Pons (tissue), 1 donor: ENCODE results near the gene CERS5.
A peak's percentile ranks its signal among the peaks of the same experiment; 100 is the strongest.
"Not testable (repeated sequence)": the region's sequence is repeated elsewhere in the genome, so short reads cannot be mapped to it uniquely, and the experiment has no call there.

Source experiments
- DNase-seq: peaks from one replicate; pipeline ENCODE4 v3.0.0-alpha.2; 2016; ENCODE audit warnings: low spot score

CERS5 gene

DNA sequence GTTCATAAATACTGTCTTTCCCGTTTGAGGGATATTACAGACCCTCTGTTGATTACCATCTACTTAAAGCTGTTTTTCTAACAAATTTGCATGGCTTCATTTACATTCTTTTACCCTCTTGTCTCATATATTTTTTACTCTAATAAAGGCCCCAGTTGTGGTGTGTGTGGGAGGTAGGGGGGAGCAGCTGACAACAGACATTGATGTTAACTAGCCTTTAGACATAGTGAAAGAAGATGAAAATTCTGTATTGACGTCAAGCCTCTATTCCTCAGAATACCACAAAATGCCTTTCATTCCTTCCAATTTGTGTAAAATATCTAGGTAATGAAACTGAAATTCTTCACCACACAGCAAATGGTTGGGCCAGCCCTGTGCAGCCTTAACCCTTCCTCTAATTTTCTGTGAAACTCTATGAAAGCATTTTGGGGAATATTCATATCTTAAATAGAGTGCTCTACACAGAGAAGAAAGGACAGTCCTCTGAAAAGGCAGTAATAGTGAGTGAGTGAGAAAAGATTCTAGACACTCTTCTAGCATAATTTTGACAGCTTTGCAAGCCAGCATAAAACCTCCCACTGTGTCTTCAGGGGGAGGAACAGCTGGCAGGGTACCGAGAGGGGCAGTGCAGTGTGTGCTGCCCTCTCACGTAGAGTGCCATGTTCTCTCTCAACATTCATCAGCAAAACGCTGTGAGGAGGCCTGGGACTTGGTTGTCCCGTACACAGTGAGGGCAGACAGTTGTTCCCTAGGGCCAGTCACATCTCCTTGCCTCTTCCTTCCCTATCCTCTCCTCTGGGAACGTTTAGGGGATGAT lies 20.1 kb upstream of the CERS5 start:
- DNase-seq: no peak

GRCh38 chr12:50186681-50187080 lies 19.5 kb upstream of the CERS5 start:
- DNase-seq: no peak

GRCh38 chr12:50185970-50186663 lies 18.9 kb upstream of the CERS5 start:
- DNase-seq: no peak

- DNase-seq: no peak
Observed at GRCh38 chr12:50185301-50185895, 18.2 kb upstream of the CERS5 start.

DNA sequence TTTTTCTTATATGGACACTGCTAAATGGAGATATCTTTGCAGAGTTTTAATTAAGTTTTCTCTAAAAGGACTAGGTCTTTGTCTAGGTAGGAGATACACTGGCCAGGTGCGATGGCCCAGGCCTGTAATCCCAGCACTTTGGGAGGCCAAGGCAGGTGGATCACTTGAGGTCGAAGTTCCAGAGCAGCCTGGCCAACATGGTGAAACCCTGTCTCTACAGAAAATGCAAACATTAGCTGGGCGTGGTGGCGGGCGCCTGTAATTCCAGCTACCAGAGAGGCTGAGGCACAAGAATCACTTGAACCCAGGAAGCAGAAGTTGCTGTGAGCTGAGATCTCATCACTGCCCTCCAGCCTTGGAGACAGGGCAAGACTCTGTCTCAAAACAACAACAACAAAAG lies 17.1 kb upstream of the CERS5 start:
- DNase-seq: no peak

- no peak for DNase-seq
Observed at GRCh38 chr12:50182461-50182860, 15.3 kb upstream of the CERS5 start.

DNA sequence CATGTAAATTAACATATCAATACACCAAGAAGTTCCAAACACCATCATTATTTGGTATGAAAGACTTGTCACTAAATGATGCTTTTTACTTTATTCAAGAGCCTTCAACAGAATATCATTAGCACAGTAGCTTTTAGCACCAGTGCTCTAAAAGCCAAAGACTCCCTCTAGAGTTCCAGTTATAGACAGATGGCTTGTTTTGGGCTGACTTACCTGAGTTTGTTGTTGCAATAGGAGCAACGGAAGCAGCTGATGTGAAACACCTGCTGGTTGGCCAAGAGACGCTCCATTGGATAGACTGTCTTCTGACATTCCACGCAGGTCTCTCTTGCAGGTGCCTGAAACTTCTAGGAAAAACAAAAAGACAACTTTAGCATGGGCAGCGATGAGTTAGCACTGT lies 14.5 kb upstream of the CERS5 start:
- no peak for DNase-seq

DNA sequence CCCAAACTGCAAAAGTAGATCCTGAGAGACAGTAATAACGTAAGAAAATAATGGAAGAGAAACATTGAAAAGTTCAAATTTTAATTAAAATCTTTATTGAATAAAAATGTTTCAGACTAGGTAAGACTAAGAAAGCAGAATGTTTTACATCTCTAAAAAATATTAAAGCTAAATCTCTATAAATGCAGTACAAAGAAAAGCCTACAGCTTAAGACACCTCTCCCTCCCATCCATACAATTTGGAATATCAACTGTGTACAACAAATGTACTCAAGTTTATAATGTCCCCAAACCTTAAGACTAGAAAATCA lies 8.5 kb upstream of the CERS5 start:
- no peak for DNase-seq

- peak; percentile 86 for DNase-seq
Observed at GRCh38 chr12:50174971-50175715, 8.0 kb upstream of the CERS5 start.

DNA sequence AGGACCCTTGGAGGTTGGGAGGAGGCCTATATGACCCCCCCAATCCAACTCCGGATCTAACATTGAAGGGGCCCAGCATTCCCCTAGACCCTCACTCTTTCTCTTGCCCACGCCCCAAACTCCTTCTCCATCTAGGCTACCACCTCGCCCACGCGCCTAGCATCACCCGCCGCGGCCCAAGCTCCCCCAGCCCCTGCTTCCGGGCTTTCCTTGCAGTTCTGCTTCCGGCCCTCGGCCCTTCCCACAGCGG lies 445 bp downstream of the CERS5 start:
- no peak for DNase-seq

- DNase-seq: no peak
Observed at GRCh38 chr12:50164963-50165362, 2.2 kb downstream of the CERS5 start.

DNA sequence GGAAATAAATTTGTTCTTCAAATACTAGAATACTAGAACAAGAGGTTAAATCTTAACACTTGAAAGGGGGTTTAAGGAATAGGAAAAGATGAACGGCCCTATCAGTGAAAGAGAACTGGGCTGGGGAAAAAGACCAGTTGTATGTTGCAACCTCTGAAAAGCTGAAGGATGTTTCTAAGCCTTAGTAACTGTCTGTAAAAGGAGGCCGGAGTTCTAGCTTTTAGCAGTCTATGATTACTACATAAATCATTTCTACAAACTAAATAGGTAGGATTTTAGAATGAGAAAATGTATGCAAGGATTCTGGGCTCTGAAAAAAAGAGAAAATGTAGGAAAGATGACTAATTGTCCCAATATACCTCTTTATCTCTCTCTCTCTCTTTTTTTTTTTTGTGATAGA lies 4.9 kb downstream of the CERS5 start:
- DNase-seq: no peak

DNA sequence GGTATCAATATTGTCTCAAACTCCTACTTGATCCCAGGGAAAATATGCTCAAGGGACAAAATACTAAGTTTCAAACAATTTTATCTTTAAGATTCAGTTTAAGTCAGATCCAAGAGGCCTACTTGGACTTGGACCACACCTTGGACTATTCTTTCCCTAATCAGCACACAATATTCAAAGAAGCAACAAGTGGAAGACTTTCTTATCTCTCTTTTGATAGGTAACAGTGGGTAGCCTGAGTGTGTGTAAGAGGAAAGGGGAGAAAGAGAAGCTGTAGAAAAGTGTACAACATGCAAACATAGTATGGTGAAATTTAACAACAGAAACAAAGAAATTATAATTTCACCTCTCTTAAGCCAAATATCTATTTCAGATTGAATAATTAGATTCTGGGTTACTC lies 6.5 kb downstream of the CERS5 start:
- no peak for DNase-seq

GRCh38 chr12:50157259-50157658 lies 9.9 kb downstream of the CERS5 start:
- DNase-seq: no peak

DNA sequence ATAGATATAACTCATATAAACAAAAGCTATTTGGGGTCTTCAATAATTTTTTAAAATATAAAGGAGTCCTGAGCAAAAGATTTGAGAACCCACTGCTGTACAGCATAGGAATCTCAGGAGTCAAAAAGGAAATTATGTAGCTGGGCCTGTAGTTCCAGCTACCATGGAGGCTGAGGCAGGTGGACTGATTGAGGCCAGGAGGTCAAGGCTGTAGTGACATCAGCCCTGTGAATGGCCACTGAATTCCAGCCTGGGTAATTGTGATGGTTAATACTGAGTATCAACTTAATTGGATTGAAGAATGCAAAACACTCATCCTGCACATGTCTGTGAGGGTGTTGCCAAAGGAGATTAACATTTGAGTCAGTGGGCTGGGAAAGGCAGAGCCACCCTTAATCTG lies 10.5 kb downstream of the CERS5 start:
- DNase-seq: no peak

DNA sequence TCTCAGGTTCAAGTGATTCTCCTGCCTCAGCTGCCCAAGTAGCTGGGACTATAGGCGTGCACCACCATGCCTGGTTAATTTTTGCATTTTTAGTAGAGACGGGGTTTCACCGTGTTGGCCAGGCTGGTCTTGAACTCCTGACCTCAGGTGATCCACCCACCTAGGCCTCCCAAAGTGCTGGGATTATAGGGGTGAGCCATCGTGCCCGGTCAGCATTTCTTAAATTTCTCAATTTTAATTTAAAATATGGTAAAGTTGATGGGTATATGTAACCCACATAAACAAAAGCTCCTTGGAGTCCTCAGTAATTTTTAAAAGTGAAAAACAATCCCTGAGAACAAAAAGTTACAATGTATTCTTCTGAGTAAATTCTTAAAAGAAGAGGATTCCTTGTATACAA lies 12.2 kb downstream of the CERS5 start:
- not testable (repeated sequence) for DNase-seq

DNA sequence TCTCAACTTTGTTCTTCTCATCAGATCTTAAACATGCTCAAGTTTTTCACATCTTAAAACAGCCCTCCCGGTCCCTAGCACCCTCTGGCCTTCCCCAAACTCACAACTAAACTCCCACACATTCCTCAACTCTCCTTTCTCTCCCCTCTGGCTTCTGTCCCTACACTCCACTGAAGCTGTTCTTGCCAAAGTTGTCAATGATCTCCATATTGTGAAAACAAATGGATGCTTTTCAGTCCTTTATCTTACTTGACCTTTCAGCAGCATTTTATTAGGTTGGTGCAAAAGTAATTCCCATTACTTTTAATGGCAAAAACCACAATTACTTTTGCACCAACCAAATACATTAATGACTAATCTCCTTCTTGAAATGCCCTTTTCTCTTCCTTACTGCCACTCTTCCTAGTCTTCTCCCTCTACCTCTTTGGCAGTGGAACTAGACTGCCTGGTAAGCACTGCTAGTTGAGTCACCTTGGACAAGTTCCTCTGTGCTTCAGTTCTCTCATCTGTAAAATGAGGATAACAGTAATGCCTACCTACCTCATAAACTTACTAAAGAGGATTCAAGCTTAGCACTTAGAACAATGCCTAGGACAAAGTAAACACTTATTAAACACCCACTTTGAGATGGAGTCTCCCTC lies 16.0 kb downstream of the CERS5 start:
- DNase-seq: no peak

GRCh38 chr12:50149311-50149710 lies 17.9 kb downstream of the CERS5 start:
- DNase-seq: no peak

DNA sequence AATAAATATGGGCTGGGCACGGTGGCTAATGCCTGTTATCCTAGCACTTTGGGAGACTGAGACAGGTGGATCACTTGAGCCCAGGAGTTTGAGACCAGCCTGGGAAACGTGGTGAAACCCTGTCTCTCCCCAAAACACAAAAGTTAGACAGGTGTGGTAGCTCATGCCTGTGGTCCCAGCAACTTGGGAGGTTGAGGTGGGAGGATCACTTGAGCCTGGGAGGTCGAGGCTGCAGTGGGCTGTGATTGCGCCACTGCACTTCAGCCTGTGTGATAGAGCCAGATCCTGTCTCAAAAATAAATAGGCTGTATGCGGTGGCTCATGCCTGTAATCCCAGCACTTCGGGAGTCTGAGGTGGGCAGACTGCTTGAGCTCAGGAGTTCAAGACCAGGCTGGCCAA lies 19.2 kb downstream of the CERS5 start:
- not testable (repeated sequence) for DNase-seq

- no peak for DNase-seq
Observed at GRCh38 chr12:50147281-50147680, 19.9 kb downstream of the CERS5 start.

- DNase-seq: no peak
Observed at GRCh38 chr12:50145439-50145838, 21.7 kb downstream of the CERS5 start.

DNA sequence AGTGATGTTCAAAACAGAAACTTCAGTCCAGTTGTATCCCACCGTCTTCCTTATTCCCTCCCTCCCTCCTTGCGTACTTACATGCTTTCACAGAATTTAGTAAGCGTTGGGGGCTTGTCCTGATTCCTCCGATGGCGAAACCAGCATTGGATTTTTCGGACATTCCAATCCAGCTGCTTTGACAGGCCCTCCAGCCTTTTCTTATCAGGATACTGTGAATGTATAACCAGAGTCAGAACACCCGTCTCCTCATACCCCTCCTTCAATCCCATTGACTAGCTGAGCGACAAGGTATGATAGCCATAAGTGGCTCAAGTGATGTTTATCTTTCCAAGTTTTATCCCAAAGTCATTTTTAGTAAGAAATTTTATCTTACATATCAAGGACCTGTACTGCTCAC lies 24.2 kb downstream of the CERS5 start:
- DNase-seq: no peak
